PFSK-1 (cell line): ENCODE measurements around the gene AIRE.

Experiments used
- POLR2AphosphoS5 ChIP-seq: IDR thresholded peaks from 2 replicates; pipeline ENCODE4 v1.6.1; 2012; ENCODE audit warnings: low read depth, mild to moderate bottlenecking, control low read depth, low read length, moderate library complexity
- TF ChIP-seq, protein P1 (sequence below), 2 experiments: IDR thresholded peaks; 2 replicates each; pipeline versions ENCODE4 v1.6.1 to v1.8.0; 2011 to 2012; ENCODE audit warnings: low read depth in 2 of 2, low read length in 2 of 2, control low read depth in 1 of 2, inconsistent platforms in 1 of 2, mild to moderate bottlenecking in 1 of 2, moderate library complexity in 1 of 2; ENCODE audit not compliant: insufficient read depth in 1 of 2

DNA sequence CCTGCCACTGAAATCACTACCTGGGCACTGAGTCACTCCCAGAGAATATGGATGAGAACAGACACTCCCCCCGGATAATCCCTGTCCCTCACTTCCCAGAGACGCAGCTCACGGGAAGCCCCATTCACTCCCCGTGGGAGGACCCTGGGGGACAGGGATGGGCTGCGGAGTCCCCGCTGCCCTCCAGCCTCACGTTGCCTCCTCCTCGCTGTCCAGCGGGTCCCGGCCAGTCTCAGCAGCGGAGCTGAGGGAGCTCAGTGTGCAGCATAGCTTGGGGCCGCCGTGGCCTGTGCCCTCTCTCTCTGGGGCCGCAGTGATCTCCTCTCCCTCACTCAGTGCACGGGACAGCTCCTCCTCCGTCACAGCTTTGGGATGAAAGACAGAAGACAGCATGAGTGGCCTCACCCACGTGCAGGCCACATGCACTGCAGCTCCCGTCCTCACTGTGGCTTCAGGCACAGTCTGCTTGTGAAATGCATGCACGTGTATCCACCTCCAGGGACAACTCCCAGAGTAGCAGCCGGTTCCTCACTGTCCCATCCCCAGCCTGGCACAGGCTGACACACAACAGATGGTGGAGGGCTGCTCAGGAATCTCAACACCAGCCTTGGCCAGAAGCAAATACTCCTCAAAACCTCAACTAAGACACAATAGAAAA lies 46.1 kb downstream of the AIRE start:
- TF ChIP-seq, protein P1, sequence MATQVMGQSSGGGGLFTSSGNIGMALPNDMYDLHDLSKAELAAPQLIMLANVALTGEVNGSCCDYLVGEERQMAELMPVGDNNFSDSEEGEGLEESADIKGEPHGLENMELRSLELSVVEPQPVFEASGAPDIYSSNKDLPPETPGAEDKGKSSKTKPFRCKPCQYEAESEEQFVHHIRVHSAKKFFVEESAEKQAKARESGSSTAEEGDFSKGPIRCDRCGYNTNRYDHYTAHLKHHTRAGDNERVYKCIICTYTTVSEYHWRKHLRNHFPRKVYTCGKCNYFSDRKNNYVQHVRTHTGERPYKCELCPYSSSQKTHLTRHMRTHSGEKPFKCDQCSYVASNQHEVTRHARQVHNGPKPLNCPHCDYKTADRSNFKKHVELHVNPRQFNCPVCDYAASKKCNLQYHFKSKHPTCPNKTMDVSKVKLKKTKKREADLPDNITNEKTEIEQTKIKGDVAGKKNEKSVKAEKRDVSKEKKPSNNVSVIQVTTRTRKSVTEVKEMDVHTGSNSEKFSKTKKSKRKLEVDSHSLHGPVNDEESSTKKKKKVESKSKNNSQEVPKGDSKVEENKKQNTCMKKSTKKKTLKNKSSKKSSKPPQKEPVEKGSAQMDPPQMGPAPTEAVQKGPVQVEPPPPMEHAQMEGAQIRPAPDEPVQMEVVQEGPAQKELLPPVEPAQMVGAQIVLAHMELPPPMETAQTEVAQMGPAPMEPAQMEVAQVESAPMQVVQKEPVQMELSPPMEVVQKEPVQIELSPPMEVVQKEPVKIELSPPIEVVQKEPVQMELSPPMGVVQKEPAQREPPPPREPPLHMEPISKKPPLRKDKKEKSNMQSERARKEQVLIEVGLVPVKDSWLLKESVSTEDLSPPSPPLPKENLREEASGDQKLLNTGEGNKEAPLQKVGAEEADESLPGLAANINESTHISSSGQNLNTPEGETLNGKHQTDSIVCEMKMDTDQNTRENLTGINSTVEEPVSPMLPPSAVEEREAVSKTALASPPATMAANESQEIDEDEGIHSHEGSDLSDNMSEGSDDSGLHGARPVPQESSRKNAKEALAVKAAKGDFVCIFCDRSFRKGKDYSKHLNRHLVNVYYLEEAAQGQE (IDR thresholded peaks at IDR 0.05; ENCODE audit: insufficient read depth in 1 of 2, low read depth in 2 of 2, low read length in 2 of 2), result no peak
- TF ChIP-seq POLR2AphosphoS5, result no peak
